ENCODE measurements around the gene PEX11G.

Gene PEX11G

DNA sequence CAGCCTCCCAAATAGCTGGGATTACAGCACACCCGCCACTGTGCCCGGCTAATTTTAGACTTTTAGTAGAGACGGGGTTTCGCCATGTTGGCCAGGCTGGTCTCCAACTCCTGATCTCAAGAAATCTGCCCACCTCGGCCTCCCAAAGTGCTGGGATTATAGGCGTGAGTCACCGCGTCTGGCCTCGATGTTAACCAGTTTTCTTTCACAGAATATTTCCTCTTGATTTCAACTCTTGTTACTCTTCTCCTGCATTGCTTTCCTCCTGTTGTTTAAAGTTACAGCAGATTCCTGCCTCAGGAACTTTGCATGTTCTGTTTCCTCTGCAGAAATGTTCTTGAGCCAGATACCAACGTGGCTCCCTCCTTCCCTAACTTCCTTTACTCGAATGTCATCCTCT lies 3.7 kb upstream of the PEX11G start:
- no peak for DNase-seq

DNA sequence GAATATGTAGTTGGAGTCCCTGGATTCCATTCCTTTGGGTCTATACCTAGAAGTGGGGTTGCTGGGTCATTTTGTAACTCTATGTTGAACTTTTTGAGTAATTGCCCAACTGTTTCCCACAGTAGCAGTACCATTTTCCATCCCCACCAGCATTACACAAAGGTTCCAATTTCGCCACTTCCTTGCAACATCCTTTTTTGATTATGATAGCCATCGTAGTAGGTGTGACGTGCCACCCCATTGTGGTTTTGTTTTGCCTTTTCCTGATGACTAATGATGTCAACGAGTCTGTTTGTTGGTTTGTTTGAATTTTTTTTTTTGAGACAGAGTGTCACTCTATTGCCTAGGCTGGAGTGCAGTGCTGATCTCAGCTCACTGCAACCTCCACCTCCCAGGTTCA lies 3.3 kb upstream of the PEX11G start:
- DNase-seq, result no peak

DNA sequence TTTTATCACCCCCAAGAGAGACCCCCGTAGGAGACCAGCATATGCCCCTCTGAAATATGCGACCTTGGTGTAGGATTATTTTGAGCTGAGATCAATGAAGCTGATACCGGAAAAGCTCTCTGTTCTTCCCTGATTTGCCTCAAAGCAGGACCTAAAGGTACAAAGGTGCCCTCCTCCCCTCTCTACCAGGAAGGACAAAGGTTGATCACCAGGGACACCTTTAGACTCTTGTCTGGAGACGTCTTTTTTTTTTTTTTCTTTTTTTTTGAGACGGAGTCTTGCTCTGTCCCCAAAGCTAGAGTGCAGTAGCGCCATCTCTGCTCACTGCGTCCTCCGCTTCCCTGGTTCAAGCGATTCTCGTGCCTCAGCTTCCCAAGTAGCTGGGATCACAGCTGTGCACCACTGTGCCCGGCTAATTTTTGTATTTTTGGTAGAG lies 792 bp upstream of the PEX11G start:
- no peak for DNase-seq

DNA sequence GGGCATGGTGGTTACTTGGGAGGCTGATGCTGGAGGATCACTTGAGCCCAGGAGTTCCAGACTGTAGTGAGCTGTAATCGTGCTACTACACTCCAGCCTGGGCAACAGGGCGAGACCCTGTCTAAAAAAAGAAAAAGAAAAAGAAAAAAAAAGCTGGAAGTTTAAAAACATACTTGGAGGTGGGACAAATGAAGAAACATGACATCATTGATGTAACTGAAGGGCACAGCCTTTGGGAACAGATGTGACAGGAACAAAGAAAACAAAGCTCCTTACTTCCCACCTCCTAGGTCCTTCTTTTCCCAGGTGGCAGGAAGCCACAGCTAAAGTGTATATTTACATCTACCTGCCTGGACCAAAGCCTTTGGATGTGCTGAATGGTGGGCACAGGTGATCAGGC lies 1.9 kb downstream of the PEX11G start:
- DNase-seq, result no peak

DNA sequence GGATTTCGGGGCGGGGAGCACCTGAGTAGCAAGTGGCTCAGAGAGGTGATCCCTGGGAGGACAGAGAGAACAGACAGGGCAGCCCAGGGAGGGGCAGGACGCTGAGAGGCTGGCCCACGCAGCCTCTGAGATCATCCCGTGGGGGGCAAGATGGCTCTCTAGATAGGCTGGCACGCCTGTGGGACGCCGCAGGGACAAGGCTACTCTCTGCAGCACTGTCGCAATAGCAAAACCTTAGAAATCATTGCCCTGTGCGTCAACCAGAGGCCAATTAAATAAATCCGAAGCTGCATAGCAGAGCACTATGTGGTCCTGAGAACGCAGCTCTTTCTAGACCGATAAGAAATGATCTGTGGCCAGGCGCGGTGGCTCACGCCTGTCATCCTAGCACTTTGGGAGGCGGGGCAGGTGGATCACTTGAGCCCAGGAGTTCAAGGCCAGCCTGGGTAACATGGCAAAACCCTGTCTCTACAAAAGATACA lies 5.1 kb downstream of the PEX11G start:
- DNase-seq, result no peak

DNA sequence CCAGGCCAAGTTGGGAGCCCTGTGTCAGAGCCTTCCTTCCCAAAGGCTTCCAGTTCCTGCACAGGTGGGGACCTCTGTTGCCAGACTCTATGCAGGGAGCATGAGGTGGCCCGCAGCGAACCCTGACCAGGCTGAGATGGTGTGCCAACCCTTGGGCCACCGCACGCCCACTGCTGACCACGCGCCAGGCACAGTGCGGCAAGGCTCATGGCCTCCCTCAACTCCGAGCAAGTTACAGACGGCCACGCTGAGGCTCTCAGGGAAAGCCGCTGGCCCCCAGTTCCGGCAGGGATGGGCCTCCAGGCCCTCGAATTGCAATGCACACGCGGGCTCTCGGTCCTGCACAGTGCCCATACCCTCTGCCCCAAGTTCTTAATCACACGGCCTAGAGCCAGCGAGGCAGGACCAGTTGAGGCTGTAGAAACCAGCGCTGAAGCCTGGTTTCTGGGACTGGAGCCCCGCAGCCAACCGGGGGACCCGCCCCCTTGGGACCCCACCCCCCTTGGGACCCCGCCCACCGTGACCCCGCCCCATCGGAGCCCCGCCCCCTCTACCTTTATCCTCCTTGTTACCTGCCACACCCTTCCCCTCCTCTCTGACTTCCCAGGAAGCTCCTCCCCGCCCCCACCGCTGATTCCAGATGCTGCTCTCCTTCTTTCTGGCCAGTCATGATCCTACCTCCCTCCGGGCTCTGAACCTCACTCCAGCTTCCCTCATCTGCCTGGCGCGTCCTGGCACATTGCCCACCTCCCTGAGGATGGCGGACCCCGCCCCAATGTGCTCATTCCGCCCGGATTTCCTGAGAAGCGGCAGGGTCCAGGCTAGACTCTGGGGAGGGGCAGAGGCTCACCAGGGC lies 6.0 kb downstream of the PEX11G start:
- DNase-seq, result no peak

DNA sequence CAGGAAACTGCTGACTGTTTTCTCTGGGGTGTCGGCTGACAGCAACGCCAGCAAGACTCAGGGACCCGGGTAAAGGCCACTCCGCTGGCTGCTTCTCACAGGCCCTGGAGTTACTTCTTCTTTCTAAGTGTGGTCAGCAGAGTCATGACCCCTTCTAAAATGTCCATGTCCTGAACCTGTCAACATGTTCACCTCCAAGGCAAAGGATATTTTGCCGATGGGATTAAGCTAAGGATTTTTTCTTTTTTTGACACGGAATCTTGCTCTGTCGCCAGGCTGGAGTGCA lies 7.9 kb downstream of the PEX11G start:
- no peak for DNase-seq

DNA sequence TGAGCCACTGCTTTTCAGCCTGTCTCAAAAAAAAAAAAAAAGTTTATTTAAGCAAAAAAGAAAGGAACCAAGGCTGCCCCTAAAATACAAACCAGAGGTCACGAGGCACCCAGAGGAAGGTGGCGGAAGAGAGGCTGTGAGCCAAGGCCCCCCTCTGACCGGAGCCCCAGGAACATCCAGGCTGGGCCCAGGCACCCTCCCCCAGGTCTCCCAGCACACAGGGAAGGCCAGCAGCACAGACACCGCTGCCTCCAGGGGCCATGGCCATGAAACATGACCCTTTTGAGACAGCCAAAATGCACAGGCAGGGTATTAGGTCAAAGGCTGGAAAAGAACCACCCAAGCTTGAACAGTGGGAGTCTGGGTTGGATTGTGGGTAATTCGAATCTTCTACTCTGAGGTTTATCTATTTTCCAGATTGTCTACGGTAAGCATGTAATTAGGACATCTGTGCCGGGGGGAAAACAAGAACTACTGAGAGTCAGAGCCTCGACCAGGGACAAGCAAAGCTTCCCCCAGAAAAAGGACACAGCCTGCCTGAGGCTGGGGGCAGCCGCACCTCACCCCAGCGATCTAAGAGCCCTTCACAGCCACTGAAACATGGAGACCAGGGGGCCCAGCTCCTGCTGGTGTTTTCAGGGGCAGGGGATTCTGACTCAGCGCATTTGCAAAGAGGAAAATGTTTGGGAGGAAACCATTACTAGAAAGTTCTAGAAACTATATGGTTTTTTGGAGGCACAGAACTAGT lies 8.4 kb downstream of the PEX11G start:
- no peak for DNase-seq

DNA sequence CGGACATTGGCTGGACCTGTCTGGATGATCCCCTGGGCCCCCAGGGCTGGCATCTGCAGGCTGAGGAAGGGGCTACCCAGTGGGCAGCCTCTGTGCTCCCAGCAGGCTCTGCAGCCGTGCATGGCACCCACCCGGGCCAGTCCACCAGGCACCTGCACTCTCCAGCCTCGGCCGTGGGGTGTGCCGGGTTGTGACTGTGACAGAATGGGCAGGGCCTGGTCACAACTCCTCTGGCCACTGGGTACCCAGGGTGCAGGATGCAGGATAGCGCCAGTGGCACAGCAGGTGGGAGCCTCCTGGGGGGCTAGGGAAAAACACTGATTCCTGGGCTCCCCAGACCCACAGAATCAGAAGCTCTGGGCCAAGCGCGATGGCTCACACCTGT lies 10.0 kb downstream of the PEX11G start:
- DNase-seq, result no peak

DNA sequence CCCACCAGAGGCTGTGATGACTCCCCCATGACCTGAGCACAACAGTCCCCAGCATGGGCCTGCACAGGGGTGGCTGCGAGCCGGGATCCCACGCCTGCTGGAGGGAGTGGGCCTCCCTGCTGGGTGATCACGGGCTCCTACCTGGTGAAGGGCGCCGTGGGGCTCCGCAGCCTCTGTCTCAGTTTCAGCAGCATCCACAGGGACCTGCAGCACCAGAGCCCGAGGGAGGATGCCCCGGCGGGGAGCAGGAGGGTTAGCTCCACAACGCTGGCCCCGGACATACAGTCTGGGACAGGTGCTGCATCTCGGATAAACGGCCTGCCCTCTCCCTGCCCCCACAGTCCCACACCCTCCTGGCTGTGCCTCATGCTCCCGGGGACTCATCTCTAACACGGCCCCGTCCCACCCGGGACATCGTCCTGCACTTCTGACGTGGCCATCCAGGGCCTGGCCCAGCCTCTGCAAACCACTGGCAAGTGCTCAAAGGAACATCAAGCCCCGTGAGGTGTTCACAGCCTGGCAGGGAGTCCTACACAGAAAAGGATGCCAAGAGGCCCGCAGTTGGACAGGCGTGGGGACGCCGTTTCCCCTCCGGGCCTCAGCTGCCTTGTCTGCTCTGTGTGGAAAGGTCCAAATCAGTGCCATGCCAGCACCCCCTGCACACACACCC lies 10.5 kb downstream of the PEX11G start:
- no peak for DNase-seq

DNA sequence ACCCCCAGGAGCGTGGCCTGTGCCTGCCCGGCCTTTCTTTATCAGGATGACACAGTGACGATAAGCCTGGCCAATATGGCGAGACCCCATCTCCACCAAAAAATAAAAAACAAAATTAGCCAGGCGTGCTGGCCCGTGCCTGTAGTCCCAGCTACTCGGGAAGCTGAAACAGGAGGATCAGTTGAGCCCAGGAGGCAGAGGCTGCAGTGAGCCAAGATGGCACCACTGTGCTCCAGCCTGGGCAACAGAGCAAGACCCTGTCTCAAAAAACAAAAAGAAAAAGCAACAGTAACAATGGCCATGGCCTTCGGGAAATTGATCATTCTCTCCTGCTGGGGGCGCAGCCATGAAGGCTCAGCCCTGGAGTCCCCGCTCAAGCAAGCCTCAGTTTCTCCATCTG lies 11.1 kb downstream of the PEX11G start:
- DNase-seq, result no peak

DNA sequence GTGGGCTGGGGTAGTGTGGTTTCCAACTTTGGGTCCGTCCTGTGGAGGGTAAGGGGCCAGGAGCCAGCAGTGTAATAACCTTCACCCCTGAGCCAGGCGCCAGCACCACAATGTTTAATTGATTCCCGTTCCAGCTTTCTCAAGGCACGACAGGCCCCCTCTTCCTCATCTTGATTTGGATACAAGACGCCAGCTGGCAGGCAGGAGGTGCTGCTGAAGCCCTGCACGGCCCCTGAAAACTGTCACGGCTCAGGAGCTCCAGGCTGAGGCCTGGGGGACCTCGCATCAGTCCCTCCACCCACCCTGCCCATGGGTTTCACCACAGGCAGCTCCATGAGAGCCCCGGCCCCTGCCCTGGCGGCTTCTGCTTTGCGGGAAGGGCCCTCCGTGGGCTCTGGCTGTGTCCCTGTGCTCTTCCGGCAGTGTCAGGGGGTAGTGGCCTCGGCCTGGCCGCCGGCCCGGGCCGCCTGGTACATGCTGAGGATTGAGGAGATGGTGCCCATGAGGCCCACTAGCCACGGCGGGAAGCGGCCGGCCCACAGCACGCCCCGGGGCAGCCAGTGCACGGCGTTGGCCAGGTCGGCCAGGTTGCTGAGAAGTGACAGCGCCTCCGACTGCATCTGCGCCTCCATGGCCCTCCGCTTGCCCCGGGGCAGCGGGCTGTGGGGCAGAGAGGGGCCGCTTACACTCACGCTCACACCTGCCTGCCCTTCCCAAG lies 11.9 kb downstream of the PEX11G start:
- DNase-seq, result no peak

DNA sequence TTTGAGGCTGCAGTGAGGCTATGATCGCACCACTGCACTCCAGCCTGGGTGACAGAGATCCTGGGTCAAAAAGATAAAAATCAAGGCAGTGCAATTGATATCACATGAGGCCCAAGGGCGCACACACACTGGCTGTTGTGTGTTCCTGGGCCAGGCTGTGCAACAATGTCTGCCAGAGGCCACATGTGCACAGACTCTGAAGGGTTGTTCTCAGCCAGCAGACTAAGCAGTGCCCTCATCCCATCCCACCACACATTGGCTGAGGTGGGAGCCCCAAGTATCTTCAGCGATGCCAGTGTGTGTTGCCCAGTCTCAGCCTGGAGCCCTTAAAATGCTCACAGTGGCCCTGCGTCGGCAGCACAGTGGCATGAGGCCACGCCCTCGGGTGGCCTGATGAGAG lies 12.6 kb downstream of the PEX11G start:
- DNase-seq, result no peak

DNA sequence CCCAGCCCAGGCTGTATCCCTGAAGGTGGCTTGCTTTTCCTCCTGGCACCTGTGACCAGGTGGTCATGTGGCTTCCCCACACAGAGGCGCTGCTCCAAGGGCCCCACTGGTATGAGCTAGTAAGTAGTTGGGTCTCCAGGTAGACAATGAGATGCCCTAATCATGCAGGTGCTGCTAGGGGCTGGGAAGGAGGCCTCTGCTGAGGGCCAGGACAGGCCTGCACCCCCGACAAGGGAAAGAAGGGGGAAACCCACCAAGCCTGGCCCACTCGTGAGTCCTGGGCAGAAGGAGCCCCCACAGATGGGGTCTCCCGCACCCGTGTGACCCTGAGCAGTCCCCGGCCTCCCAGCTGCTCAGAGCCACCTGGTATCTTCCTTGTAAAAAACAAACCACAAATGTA lies 13.2 kb downstream of the PEX11G start:
- DNase-seq, result no peak

DNA sequence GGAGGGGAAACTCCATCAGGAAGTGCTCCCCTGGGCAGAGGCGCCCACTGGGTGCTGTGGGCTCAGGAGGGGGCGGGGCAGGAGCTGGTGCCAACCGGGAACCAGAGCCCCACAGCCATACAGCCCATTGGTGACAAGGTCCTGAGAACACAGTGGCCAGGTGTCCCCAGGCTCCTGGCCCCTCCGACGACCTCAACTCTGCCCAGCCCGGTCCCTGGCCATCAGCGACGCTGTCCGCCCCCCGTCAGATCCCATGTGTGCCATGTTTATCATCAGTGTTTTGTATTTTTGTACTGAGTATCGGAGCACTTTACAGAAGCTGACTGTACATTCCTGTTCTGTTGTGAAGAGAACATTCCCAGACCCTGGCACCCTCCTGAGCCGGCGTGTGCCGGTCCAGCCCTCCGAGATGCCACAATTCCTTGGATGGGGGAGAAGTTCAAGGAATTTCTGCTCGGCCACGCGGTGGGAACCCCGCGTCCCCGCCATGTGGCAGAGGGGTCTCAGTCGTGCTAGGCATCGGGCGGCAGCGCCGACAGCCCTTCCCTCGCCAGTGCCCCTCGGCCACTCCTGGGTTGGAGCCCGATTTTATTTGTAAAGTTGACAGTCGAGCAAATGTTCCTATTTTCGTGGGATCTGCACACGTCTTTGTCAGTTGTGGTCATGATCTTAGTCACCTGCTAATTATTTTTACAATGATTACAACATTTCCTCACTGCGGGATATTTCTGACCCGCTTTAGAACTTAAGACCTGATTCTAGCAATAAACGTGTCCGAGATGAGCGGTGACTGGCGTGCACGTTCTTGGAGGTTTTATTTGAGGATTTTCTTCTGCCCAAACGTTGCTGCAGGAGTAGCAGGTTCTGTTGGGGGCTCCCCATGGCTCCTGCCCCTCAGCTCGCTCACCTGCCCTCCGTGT lies 16.9 kb downstream of the PEX11G start:
- DNase-seq, result no peak

DNA sequence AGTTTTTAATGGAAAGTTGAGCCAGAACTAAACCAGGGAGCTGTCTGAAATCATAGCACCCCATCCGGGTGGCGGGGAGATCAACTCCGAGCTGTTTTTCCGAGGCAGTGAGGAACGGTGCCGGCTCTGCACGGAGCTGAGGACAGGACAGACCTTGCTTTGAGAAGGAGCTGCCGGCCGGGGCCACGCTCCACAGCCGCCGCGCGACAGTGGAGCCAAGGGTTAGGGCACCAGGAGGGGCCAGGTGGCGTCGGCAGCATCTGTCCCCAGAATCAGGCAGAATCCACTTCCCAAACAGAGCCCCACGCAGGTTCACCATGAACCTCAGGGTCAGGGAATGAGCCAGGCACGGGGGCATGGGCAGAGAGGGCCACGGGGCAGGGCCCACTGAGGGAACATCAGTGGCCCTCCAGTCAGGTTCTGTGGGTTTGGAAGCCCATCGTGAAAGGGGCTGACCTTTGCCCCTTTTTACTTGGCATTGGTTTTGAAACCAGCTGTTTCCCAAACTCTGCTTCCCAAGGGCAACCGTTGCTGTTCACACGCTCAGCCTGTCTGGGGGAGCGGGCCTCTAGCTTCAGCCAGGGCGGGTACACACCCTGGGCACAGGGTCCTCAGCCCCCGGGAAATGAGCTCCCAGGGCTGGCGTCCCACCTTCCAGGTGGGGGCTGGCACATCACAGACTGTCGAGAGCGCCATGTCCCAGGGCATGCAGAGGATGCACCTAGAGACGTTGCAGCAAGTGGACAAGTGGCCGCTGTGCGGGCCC lies 18.1 kb downstream of the PEX11G start:
- no peak for DNase-seq

DNA sequence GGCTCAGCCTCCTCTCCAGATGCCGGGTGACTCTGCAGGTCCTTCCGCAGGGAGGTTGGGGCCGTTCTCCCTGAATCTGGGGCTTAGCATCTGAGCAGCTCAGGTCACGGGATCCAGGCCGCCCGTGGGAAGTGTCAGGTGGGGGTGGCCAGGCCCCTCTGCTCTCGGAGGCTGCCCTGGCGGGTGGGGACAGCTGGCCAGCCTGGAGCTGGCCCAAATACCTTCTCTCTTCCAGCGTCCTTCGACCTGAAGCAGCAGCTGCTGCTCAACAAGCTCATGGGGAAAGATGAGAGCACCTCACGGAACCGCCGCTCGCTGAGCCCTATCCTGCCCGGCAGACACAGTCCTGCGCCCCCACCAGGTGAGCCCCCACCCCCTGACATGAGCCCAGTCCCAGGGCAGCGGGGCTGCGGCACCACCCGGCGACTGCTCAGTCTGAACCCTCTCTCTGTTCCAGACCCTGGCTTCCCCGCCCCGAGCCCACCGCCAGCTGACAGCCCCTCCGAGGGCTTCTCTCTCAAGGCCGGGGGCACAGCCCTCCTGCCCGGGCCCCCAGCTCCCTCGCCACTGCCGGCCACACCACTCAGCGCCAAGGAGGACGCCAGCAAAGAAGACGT lies 19.1 kb downstream of the PEX11G start:
- DNase-seq, result no peak

DNA sequence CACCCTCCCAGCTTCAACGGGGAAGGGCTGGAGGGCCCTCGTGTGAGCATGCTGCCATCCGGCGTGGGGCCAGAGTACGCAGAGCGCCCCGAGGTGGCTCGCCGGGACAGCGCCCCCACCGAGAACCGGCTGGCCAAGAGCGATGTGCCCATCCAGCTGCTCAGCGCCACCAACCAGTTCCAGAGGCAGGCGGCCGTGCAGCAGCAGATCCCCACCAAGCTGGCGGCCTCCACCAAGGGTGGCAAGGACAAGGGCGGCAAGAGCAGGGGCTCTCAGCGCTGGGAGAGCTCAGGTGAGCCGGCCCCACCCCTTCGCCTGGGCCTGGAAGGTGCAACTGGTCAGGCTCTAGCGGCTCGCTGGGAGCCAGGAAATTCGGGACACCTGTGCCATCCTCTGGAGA lies 20.0 kb downstream of the PEX11G start:
- DNase-seq, result no peak

DNA sequence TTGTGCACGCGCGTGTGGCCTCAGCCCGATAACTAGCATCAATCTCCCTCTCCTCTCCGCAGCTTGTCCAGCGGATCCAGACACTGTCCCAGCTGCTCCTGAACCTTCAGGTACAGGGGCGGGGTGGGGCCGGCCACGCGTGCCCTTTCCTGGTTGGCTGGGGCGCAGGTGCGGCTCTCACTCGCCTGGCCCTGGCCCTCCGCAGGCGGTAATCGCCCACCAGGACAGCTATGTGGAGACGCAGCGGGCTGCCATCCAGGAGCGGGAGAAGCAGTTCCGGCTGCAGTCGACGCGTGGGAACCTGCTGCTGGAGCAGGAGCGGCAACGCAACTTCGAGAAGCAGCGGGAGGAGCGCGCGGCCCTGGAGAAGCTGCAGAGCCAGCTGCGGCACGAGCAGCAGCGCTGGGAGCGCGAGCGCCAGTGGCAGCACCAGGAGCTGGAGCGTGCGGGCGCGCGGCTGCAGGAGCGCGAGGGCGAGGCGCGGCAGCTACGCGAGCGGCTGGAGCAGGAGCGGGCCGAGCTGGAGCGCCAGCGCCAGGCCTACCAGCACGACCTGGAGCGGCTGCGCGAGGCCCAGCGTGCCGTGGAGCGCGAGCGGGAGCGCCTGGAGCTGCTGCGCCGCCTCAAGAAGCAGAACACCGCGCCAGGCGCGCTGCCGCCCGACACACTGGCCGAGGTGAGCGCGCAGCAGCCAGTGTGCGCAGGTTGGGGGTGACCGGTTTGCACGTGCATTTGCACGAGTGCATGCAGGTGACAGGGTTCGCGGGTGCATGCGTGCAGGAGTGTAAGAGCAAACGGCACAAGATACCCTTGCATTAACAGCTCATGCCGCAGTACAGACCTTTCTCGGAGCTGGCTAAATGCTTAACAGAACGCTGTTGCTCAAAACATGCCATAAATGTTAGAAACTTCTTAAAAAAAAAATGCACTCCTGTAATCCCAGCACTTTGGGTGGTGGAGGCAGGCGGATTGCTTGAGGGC lies 21.5 kb downstream of the PEX11G start:
- DNase-seq, result no peak

DNA sequence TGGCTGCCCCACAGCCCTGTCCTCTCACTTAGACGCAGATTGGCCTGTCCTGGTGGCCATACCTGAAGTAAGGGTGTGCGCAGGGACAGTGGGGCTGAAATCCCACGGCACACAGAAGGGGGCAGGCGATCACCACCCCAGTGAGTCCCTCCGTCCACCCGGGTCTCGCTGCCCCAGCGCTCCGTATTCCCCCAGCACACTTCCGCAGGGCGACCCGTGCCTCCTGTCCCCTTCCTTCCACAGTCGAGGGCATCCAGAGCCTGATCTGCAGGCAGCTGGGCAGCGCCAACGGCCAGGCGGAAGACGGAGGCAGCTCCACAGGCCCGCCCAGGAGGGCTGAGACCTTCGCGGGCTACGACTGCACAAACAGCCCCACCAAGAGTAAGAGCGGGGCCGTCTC lies 25.3 kb downstream of the PEX11G start:
- DNase-seq, result no peak
